HEK293T (cell line): ENCODE results near the gene SSU72.
"Not testable (repeated sequence)": the region's sequence is repeated elsewhere in the genome, so short reads cannot be mapped to it uniquely, and the experiment has no call there.

ENCODE experiments used
- ARNT ChIP-seq: fragments of 450-650 bp; IDR thresholded peaks from 2 replicates; pipeline ENCODE4 v1.6.1; 2017; ENCODE audit warnings: mild to moderate bottlenecking
- BHLHE40 ChIP-seq: fragments of 450-650 bp; IDR thresholded peaks from 2 replicates; pipeline ENCODE4 v1.6.1; 2016; ENCODE audit warnings: mild to moderate bottlenecking, moderate library complexity, borderline replicate concordance
- ELF4 ChIP-seq: fragments of 450-650 bp; IDR thresholded peaks from 2 replicates; pipeline ENCODE4 v1.6.1; 2017; ENCODE audit warnings: antibody characterized with exemption
- FOXA1 ChIP-seq: fragments of 450-650 bp; IDR thresholded peaks from 2 replicates; pipeline ENCODE4 v1.6.1; 2016; ENCODE audit warnings: mild to moderate bottlenecking
- FOXM1 ChIP-seq: fragments of 450-650 bp; IDR thresholded peaks from 2 replicates; pipeline ENCODE4 v1.6.1; 2017; ENCODE audit warnings: mild to moderate bottlenecking, borderline replicate concordance
- HDGF ChIP-seq: fragments of 450-650 bp; IDR thresholded peaks from 2 replicates; pipeline ENCODE4 v1.6.1; 2017; ENCODE audit warnings: antibody characterized with exemption, borderline replicate concordance
- L3MBTL2 ChIP-seq: fragments of 450-650 bp; conservative IDR thresholded peaks from 2 replicates; pipeline ENCODE4 v1.6.1; 2016; ENCODE audit warnings: mild to moderate bottlenecking
- LEF1 ChIP-seq: fragments of 450-650 bp; IDR thresholded peaks from 2 replicates; pipeline ENCODE4 v1.6.1; 2017; ENCODE audit warnings: mild to moderate bottlenecking, borderline replicate concordance
- NFRKB ChIP-seq: fragments of 450-650 bp; IDR thresholded peaks from 2 replicates; pipeline ENCODE4 v1.6.1; 2016; ENCODE audit warnings: mild to moderate bottlenecking, moderate library complexity
- PKNOX1 ChIP-seq: fragments of 450-650 bp; IDR thresholded peaks from 2 replicates; pipeline ENCODE4 v1.6.1; 2016
- SP1 ChIP-seq: fragments of 450-650 bp; IDR thresholded peaks from 2 replicates; pipeline ENCODE4 v1.6.1; 2017
- SUZ12 ChIP-seq: fragments of 450-650 bp; IDR thresholded peaks from 2 replicates; pipeline ENCODE4 v1.6.1; 2016; ENCODE audit warnings: mild to moderate bottlenecking
- TARDBP ChIP-seq: fragments of 450-650 bp; IDR thresholded peaks from 2 replicates; pipeline ENCODE4 v1.6.1; 2016
- ZNF384 ChIP-seq: fragments of 450-650 bp; IDR thresholded peaks from 2 replicates; pipeline ENCODE4 v1.6.1; 2016

- not testable (repeated sequence) for TF ChIP-seq SP1, FOXA1, FOXM1, LEF1, PKNOX1, BHLHE40, NFRKB, HDGF, L3MBTL2, TARDBP, ARNT, SUZ12, ZNF384, ELF4
These were observed 79.1 kb downstream of the SSU72 start for GRCh38 chr1:1495461-1495975.
